GM12875 (cell line): ENCODE data around the gene SMAP2.

ENCODE experiments used
- H3K4me3 ChIP-seq: one replicate; pipeline ENCODE4 v1.5.1; 2011; ENCODE audit warnings: low read depth, low read length, control low read depth
- CTCF ChIP-seq: IDR thresholded peaks from 2 replicates; pipeline ENCODE4 v1.5.1; 2011; ENCODE audit warnings: low read depth, mild to moderate bottlenecking, control low read depth, inconsistent platforms, low read length, moderate library complexity, borderline replicate concordance; ENCODE audit not compliant: insufficient read depth

The SMAP2 gene

GRCh38 chr1:40344597-40344996 lies 28.9 kb upstream of the SMAP2 start:
- TF ChIP-seq CTCF, result no peak
- no peak overlapping the region for H3K4me3 ChIP-seq

GRCh38 chr1:40350391-40350790 lies 23.1 kb upstream of the SMAP2 start:
- TF ChIP-seq CTCF, result no peak
- no peak overlapping the region for H3K4me3 ChIP-seq

- TF ChIP-seq CTCF, result no peak
- no peak overlapping the region for H3K4me3 ChIP-seq
These were observed 22.4 kb upstream of the SMAP2 start for GRCh38 chr1:40351124-40351523.

- TF ChIP-seq CTCF, result no peak
- no peak overlapping the region for H3K4me3 ChIP-seq
These were observed 21.4 kb upstream of the SMAP2 start for GRCh38 chr1:40352126-40352525.

- TF ChIP-seq CTCF, result no peak
- H3K4me3 ChIP-seq, result no peak overlapping the region
These were observed 20.4 kb upstream of the SMAP2 start for GRCh38 chr1:40353082-40353481.

GRCh38 chr1:40357625-40358024 lies 15.9 kb upstream of the SMAP2 start:
- TF ChIP-seq CTCF, result no peak
- H3K4me3 ChIP-seq, result no peak overlapping the region

- no peak overlapping the region for H3K4me3 ChIP-seq
- TF ChIP-seq CTCF, result no peak
These were observed 12.9 kb upstream of the SMAP2 start for GRCh38 chr1:40360631-40361030.
